GM12878 (cell line): Measurements from ENCODE around the gene LIM2. TPM values are rescaled to one million over a fixed set of nuclear protein-coding genes. Genes with fewer than 3 reads are reported as not detected.

Experiments
- ATF7 ChIP-seq: fragments of 450-650 bp; IDR thresholded peaks from 2 replicates; pipeline ENCODE4 v1.6.1; 2016; ENCODE audit warnings: low read depth, mild to moderate bottlenecking
- BHLHE40 ChIP-seq, 2 experiments: fragments of 450-650 bp in 1 of 2; IDR thresholded peaks; 2 replicates each; pipeline ENCODE4 v1.6.1; 2011 to 2017; ENCODE audit warnings: low read depth in 2 of 2, borderline replicate concordance in 1 of 2, improper control_type of control experiment in 1 of 2, low read length in 1 of 2, mild to moderate bottlenecking in 1 of 2
- ELK1 ChIP-seq: IDR thresholded peaks from 2 replicates; pipeline ENCODE4 v1.6.1; 2012; ENCODE audit warnings: low read depth, low read length, improper control_type of control experiment
- EP300 ChIP-seq, 2 experiments: fragments of 150-350 bp in 1 of 2; IDR thresholded peaks; 2 replicates each; pipeline ENCODE4 v1.6.1; 2011 to 2012; ENCODE audit warnings: low read depth in 2 of 2, low read length in 2 of 2, borderline replicate concordance in 1 of 2, improper control_type of control experiment in 1 of 2, inconsistent platforms in 1 of 2; ENCODE audit not compliant: control insufficient read depth in 1 of 2
- HDGF ChIP-seq: fragments of 450-650 bp; IDR thresholded peaks from 2 replicates; pipeline ENCODE4 v1.6.1; 2016; ENCODE audit warnings: antibody characterized with exemption
- IKZF2 ChIP-seq, 2 experiments: fragments of 450-650 bp; IDR thresholded peaks; 2 replicates each; pipeline ENCODE4 v1.6.1; 2017; ENCODE audit warnings: mild to moderate bottlenecking in 2 of 2, moderate library complexity in 2 of 2
- JUNB ChIP-seq: IDR thresholded peaks from 2 replicates; pipeline ENCODE4 v1.6.1; 2016; ENCODE audit warnings: antibody characterized with exemption, mild to moderate bottlenecking
- KAT2A ChIP-seq: conservative IDR thresholded peaks from 2 replicates; pipeline ENCODE4 v1.6.1; 2011; ENCODE audit warnings: low read depth, low read length; ENCODE audit not compliant: control insufficient read depth
- MLLT1 ChIP-seq: fragments of 450-650 bp; IDR thresholded peaks from 2 replicates; pipeline ENCODE4 v1.6.1; 2016; ENCODE audit warnings: mild to moderate bottlenecking
- MTA2 ChIP-seq: fragments of 450-650 bp; IDR thresholded peaks from 2 replicates; pipeline ENCODE4 v1.6.1; 2016; ENCODE audit warnings: low read depth, mild to moderate bottlenecking, moderate library complexity
- NR2C1 ChIP-seq: fragments of 450-650 bp; IDR thresholded peaks from 2 replicates; pipeline ENCODE4 v1.6.1; 2017; ENCODE audit warnings: antibody characterized with exemption, mild to moderate bottlenecking, moderate library complexity
- NRF1 ChIP-seq: conservative IDR thresholded peaks from 2 replicates; pipeline ENCODE4 v1.6.1; 2011; ENCODE audit warnings: mild to moderate bottlenecking, low read depth, low read length, improper control_type of control experiment
- PAX8 ChIP-seq: fragments of 450-650 bp; IDR thresholded peaks from 2 replicates; pipeline ENCODE4 v1.6.1; 2017; ENCODE audit warnings: mild to moderate bottlenecking, moderate library complexity
- SIN3A ChIP-seq: IDR thresholded peaks from 2 replicates; pipeline ENCODE4 v1.6.1; 2012; ENCODE audit warnings: low read depth, low read length, improper control_type of control experiment
- SIX5 ChIP-seq: IDR thresholded peaks from 2 replicates; pipeline ENCODE4 v1.6.1; 2011; ENCODE audit warnings: mild to moderate bottlenecking, low read depth, low read length, moderate library complexity; ENCODE audit not compliant: severe bottlenecking
- SUPT20H ChIP-seq: IDR thresholded peaks from 2 replicates; pipeline ENCODE4 v1.6.1; 2011; ENCODE audit warnings: low read depth, mild to moderate bottlenecking, low read length, moderate library complexity, borderline replicate concordance; ENCODE audit not compliant: control insufficient read depth
- ZNF592 ChIP-seq: fragments of 450-650 bp; IDR thresholded peaks from 2 replicates; pipeline ENCODE4 v1.6.1; 2017; ENCODE audit warnings: mild to moderate bottlenecking, moderate library complexity
- polyA plus RNA-seq, 11 experiments: library from polyadenylated mRNA; depleted of rRNA in 4 of 11; unstranded in 6 of 11; stranded (reverse) in 5 of 11; fragments of >200 nt; fragmentation: Nextera tagmentation in 4 of 11; fragmentation: Illumina TruSeq in 1 of 11; extraction: Ambion mirVana in 4 of 11; extraction: Trizol in 1 of 11; gene quantifications; 1 replicate in 1 of 11; 2 replicates in 10 of 11; pipeline versions ENCODE4 v1.2.1 to v1.2.3, GENCODE V29; 2011 to 2016; ENCODE audit warnings: inconsistent platforms in 2 of 11, missing spikeins in 2 of 11, low read depth in 1 of 11
- total RNA-seq, 4 experiments: library from RNA; depleted of rRNA in 3 of 4; stranded (reverse); fragments of >200 nt in 3 of 4; fragmentation: Illumina TruSeq in 1 of 4; extraction: Trizol in 1 of 4; gene quantifications; 2 replicates each; pipeline versions ENCODE4 v1.2.1 to v1.2.3, GENCODE V29; 2013 to 2021
- TF ChIP-seq, protein P1 (sequence below): IDR thresholded peaks from 2 replicates; pipeline ENCODE4 v1.6.1; 2012; ENCODE audit warnings: mild to moderate bottlenecking, low read depth, low read length

LIM2 gene
- total and polyA plus RNA-seq, 10 of the 15 experiments (the other 5 are each of a cell fraction or from before 2014, with no cell fraction given): not detected

GRCh38 chr19:51372649-51373504 lies 14.9 kb downstream of the LIM2 start, which contains the start of gene NKG7 (continued):
- TF ChIP-seq SIN3A (no peak), MLLT1 (peak; percentile 27; the same call in 1 of the 2 replicates), MTA2 (peak; percentile 77), BHLHE40 (IDR thresholded peaks at IDR 0.05; ENCODE audit: borderline replicate concordance in 1 of 2, low read depth in 2 of 2, low read length in 1 of 2) (peak; percentile 45 to 47; a peak in 3 of 4 replicates), PAX8 (no peak), NRF1 (no peak), KAT2A (no peak), HDGF (0 out of 2 replicates have a peak, but pooled peaks have one; percentile 36), ZNF592 (no peak), EP300 (IDR thresholded peaks at IDR 0.05; ENCODE audit: borderline replicate concordance in 1 of 2, control insufficient read depth in 1 of 2, low read depth in 2 of 2, low read length in 2 of 2) (no peak; a peak in 1 of 4 replicates), IKZF2 (IDR thresholded peaks at IDR 0.05) (peak; percentile 81 to 84), ELK1 (no peak), NR2C1 (no peak), SUPT20H (no peak), JUNB (peak; percentile 33; the same call in 1 of the 2 replicates), ATF7 (0 out of 2 replicates have a peak, but pooled peaks have one; percentile 67), SIX5 (no peak)
- TF ChIP-seq, protein P1, sequence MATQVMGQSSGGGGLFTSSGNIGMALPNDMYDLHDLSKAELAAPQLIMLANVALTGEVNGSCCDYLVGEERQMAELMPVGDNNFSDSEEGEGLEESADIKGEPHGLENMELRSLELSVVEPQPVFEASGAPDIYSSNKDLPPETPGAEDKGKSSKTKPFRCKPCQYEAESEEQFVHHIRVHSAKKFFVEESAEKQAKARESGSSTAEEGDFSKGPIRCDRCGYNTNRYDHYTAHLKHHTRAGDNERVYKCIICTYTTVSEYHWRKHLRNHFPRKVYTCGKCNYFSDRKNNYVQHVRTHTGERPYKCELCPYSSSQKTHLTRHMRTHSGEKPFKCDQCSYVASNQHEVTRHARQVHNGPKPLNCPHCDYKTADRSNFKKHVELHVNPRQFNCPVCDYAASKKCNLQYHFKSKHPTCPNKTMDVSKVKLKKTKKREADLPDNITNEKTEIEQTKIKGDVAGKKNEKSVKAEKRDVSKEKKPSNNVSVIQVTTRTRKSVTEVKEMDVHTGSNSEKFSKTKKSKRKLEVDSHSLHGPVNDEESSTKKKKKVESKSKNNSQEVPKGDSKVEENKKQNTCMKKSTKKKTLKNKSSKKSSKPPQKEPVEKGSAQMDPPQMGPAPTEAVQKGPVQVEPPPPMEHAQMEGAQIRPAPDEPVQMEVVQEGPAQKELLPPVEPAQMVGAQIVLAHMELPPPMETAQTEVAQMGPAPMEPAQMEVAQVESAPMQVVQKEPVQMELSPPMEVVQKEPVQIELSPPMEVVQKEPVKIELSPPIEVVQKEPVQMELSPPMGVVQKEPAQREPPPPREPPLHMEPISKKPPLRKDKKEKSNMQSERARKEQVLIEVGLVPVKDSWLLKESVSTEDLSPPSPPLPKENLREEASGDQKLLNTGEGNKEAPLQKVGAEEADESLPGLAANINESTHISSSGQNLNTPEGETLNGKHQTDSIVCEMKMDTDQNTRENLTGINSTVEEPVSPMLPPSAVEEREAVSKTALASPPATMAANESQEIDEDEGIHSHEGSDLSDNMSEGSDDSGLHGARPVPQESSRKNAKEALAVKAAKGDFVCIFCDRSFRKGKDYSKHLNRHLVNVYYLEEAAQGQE: no peak
